ENCODE results near the gene LARGE2.

GRCh38 chr11:45949992-45950407 is 27.5 kb downstream of the LARGE2 start:
- TF ChIP-seq CTCF (optimal IDR thresholded peaks at IDR 0.05 in 1 of 3, IDR thresholded peaks at IDR 0.05 in 1 of 3, conservative IDR thresholded peaks at IDR 0.05 in 1 of 3; ENCODE audit: extremely low read depth in 1 of 3, insufficient read depth in 2 of 3, low read length in 3 of 3) (no peak), EZH2 (IDR thresholded peaks at IDR 0.05; ENCODE audit: low read length) (no peak)

Data from keratinocyte (primary cell).